NCI-H345 (cell line): ENCODE data around the gene PHEX.

ENCODE experiments used
- DNase-seq: peaks from one replicate; lab custom pipeline; 2025; lab: John Stamatoyannopoulos, UW

PHEX gene

DNA sequence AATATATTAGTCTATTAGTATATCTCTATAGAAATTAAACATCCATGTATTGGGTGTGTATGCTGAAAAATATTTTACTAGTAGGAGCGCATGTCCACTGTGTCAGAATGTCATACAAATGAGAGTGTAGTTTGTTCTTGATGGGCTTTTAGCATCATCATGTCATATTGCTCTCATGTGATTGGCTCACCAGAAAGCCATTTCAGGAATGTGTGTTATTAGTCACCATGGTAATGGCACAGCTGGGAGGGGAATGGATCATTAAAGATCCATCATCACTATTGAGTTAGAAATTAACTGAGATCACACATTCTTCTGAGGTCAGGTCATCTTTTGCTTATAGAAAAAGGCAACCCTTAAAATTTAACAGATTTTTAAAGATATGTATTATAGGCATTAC lies 77.3 kb downstream of the PHEX start:
- no peak for DNase-seq

DNA sequence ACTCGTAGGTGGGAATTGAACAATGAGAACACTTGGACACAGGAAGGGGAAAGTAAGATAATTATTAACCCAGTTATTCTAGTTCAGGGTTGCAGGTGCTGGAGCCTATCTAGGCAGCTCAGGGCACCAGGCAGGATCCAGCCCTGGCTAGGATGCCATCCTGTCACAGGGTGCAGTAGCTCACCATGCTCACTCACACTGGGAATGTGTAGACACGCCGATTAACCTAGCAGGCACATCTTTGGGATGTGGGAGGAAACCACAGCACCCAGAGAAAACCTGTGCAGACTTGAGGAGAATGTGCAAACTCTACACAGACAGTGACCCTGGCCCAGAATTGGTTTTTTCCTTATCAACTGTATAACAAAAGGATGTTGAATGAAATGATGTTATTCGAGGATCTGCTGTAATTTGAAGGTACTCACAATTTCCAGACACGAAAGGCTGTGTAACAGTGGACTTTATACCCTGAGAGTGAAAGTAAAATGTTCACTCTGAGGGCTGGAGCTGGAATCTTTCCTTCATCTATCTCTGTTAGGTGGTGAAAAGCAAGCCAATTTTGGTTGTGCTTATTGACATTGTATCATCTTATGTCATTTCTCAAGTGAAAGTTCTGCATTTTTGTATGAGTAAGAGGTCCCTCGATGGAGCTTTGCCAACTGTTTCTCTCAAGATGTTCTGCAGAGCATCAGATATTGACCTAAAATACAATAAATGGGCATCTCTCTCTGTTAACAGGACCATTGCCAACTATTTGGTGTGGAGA lies 78.8 kb downstream of the PHEX start:
- no peak for DNase-seq

DNA sequence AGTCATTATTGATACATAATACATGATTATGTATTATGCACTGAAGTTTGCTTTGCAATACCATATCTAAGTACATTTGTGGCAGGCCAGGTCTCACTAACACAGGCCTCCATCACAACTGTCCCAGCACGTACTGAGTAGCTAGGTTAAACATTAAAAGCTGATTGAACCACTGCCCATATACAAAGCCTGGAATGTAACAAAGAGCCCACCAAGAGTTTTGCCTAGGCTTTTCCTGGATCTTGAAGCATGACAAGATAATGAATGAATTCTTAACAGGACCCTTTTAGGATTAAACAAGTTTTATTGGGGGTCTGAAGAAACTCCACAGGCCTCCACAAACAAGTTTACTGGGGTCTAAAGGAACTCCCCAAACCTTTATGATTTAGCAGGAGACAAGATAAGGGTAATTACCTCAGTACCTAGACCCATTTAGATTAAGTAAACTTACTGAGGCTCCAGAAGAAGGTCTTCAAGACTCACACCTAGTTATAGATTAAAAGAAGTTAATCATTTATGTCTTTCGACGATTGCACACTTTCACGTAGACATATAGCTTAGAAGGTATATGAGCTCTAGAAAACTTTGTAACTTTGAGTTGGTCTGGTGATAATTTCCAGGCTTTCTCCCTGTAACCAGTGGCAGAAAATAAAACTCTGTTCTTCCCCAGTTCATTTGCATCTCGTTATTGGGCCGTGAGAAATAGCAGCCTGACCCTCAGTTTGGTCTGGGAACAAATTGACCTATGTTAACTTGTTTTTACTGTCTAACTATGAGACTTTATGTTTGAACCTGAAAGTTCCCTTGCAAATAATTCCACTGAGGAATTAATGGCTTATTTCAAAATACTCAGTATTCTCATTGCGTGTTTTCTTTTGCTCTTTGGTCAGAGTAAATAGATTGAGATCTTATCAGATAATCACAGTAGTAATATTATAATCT lies 84.8 kb downstream of the PHEX start:
- no peak for DNase-seq

GRCh38 chrX:22117633-22118032 lies 85.5 kb downstream of the PHEX start:
- DNase-seq, result no peak

DNA sequence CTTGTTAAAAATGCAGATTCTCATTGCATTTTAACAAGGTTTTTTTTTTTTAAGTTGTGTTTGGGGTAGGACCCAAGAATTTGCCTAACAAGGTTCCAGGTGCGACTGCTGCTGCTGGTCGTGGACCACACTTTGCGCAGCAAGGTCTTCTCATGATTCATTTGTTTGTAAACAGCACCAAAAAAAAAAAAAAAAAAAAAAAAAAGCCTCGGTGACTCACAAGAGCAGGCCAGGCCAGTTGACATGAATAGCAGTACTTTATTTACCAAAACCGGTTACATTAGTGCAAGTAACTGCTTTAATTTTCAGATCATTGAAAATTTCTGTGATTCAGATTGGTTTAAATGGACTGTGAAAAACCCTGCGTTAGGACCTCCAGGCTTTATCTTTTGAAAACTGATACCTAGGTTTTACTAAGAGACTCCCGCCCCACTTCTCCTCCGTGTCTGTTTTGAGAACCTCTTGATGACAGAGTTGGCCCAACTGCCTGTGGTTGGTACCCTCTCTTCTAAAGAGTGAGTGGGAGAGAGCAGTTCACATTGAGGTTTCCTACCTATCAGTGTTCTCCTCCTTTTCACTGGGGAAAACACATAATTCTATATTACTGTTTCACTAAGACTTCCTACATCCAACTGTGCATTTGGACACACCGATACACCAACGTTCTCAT lies 86.2 kb downstream of the PHEX start:
- no peak for DNase-seq

DNA sequence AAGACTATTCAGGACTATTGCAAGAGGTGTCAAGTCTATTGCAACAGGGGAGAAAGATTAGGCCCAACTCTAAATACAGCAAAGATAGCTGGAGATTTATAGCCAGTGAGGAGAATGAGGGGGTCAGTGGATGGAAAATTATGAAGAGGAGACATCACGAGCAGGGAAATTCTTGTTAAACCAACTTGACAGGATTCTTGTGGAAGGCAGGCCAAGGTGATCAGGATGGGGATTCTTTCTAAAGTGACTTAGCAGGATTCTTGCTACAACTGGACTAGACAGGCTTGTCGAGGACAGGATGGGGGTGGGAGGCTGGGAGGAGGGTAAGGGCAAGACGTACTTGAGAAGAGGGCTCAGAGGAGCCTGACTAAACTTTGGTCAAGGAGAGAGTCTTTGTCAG lies 89.0 kb downstream of the PHEX start:
- DNase-seq, result no peak

DNA sequence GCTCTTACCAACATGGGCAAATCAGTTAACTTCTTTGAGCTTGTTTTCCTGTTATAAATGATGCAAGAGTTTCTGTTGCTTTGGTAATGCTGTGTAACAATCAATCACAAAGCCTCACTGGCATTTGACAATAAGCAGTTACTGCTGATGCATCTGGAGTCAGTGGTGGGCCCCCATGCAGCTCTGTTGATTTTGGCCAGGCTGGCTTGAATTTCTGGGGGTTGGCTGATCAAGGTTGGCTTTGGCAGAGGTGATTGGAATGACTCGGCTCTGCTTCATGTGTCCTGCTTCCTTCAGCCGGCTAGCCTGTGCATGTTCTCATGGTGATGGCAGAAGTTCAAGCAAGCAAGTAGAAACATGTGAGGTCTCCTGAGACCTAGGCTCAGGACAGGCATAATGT lies 90.4 kb downstream of the PHEX start:
- no peak for DNase-seq

- DNase-seq, result no peak
Measured at GRCh38 chrX:22124098-22124497, 92.0 kb downstream of the PHEX start.

DNA sequence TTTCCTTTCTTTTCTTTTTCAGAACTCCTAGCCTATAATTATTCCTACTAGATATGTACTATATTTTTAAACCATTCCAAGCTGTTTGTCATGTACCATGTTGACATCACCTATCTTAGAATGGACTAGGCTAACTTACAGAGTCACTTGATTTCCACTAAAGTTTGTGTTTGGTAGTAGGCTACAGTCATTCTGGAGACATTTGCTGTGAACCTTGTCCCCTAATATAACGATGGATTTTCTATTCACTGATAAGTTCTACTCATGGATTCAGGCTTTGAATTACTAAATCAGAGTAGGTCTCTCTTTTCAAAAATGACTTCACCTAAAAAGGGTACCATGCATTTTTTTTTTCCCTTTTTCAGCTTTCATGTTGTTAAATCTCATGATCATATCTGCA lies 93.4 kb downstream of the PHEX start:
- no peak for DNase-seq

DNA sequence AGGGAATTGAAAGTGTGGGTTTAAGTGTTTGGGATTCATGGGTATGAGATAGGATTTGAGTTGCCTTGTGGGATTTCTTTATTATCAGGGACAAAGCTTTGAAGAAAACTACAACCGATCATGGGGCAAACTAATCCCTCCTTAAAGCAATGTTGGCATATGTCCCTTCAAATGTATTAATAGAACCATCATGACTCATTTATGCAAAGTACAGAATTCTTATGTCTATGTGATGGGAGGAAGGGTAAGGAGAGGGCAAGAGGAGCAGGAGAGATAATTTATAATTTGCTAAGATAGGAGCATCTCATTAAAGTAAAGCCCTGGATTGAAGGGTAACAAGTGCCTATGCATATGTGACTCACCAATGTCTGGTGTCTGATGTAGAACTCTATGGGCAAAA lies 94.2 kb downstream of the PHEX start:
- DNase-seq, result no peak

DNA sequence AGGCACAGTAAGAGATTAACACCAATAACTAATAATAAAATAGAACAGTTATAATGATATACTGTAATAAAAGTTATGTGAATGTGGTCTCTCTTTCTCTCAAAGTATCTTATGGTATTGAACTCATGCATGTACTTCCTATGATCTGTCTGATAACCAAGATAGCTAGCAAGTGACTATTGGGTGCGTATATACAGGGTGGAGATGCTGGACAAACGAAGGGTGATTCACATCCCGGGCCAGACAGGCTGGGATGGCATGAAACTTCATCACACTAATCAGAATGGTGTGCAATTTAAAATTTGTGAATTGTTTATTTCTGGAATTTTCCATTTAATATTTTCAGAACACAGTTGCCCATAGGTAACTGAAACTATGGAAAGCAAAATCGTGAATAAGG lies 96.8 kb downstream of the PHEX start:
- DNase-seq, result no peak

DNA sequence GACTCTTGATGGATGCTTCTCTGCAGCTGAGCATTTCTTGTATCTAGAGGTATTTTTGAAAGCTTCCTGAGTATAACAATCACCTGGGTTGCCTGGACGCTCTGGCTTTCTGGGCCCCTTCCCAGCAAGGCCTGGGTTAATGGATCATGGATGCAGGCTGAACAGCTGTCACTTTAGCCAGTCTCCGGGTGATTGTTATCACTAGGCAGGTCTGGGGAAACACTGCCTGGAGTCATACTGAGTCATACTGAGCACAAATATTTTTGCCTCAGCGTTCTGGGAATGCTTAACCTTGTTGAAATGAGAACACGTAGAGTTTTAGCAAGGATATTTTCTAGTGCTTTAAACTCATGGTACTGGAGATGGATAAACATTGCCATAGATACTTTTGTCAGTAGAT lies 102.6 kb downstream of the PHEX start:
- no peak for DNase-seq

GRCh38 chrX:22135171-22135711 lies 103.1 kb downstream of the PHEX start:
- DNase-seq, result no peak

DNA sequence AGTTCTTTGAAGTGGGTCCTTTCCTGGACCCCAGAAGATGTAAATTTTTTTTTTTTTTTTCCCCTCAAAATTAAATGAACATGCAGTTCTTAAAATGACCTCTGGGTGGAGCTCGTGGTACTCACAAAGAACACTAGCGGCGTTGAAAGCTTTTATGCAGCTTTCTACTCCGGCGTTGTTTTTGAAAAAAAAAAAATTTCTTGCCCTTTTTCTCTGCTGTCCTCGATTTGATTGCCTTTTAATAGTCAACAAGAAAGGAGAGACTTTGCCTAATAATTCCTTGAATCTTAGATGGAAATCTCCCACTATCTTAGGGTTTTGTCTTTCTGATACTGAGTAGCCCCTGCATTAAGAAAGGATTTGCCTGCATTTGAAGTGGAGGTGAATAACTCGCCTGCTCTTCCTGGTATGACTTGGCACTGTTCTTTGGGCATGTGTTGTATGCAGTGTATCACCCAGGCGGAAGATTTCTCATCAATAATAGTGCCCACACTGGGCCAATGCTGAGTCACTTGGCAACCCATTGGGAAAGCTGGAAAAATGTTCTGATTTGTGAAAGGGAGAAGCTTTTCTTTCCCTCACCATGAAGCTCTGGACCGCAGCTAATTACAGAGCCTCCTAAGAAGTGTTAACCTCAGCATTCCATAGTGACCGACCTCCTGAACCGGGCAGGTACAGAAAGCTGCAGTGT lies 104.0 kb downstream of the PHEX start:
- DNase-seq, result peak; percentile 69

DNA sequence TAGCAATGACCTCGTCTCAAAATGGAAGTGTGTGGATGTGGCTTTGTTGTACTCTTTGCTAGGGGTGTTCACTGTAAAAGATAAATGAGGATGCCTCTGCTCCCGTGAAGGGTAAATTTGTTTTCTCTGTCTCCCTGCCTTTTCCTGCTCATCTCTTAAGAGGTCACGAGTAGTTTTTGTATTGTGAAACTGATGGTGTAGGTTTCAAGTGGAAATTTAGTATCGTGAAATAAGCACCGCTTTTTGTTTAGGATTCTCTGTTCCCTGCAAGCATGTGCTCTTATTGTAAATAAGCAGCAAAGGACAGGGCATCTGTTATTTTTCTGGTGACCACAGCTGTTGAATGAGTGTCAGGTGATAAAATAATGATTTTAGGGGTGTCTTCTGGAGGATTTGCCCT lies 104.6 kb downstream of the PHEX start:
- DNase-seq, result peak; percentile 81

DNA sequence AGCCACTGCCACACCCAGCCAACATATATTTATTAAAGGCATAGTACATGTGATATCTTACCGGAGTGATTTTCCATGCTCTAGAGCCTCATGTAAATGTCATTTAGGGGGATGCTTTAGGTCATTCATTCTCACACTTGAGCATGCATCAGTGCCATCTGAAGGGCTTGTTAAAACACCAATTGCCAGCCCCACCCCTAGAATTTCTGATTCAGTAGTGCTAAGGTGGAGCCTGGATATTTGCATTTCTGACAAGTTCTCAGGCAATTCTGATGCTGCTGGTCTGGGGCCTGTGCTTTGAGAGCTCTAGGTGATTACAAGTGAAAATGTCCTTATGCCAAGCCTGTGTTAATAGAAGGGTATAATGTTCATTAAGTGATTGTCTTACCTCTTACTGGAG lies 107.7 kb downstream of the PHEX start:
- peak; percentile 91 for DNase-seq

- DNase-seq, result no peak
Measured at GRCh38 chrX:22141047-22141730, 109.1 kb downstream of the PHEX start.

DNA sequence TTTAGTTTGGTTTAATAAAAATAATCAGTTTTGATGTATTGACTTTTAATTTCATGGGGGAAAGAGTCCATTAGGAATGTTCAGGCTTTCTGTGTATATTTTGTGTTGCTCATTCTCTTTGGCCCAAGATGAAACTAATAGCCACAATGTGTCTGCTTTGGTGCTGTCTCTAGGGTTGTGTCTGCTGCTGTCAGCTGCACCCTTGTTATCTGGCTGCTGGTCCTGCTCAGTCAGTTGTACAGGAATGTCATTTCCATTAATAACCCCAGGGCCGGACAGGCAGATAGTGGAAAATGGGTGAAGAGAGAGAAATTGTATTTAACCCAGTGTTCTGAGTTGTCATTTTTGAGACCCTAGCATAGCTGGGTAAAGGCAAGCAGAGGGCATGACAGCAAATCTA lies 115.1 kb downstream of the PHEX start:
- no peak for DNase-seq

- DNase-seq, result no peak
Measured at GRCh38 chrX:22147942-22148341, 115.8 kb downstream of the PHEX start.

GRCh38 chrX:22148565-22148964 lies 116.4 kb downstream of the PHEX start:
- no peak for DNase-seq

DNA sequence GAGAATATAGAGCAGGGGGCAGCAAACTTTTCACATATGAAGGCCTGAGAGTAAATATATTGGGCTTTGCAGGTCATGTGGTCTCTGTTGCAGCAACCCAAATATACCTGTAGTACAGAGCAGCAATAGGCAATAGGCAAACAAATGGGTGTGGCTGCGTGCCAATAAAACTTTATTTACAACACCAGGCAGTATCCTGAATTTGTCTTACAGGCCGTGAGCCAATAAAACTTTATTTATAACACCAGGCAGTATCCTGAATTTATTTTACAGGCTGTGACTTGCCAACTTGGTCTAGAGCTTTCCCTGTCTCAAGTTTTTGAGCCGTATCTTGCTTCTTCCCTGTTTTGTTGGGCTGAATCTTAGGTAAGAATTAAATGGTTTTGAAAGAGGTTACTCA lies 118.2 kb downstream of the PHEX start:
- no peak for DNase-seq
